Endometrial microvascular endothelial cells (primary cell): ENCODE data around the gene CRKL. TPM values are rescaled to one million over a fixed set of nuclear protein-coding genes. Genes with fewer than 3 reads are reported as not detected.
"Not testable (repeated sequence)": the region's sequence is repeated elsewhere in the genome, so short reads cannot be mapped to it uniquely, and the experiment has no call there.

Source experiments
- in situ Hi-C: cut with HindIII; loops from 2 replicates; pipeline ENCODE4 v1.10.0; 2017; ENCODE audit warnings: low sequenced_read_pairs, low pct_unique_long_range_greater_than_20kb; ENCODE audit errors: inconsistent ontology term
- total RNA-seq: library from RNA; depleted of rRNA; stranded (reverse); fragments of >200 nt; gene quantifications from one replicate; pipeline ENCODE4 v1.2.3, GENCODE V29; 2015; ENCODE audit errors: inconsistent ontology term

The CRKL gene
- total RNA-seq, 1 donor from 2014 or later = 55.8 TPM

DNA sequence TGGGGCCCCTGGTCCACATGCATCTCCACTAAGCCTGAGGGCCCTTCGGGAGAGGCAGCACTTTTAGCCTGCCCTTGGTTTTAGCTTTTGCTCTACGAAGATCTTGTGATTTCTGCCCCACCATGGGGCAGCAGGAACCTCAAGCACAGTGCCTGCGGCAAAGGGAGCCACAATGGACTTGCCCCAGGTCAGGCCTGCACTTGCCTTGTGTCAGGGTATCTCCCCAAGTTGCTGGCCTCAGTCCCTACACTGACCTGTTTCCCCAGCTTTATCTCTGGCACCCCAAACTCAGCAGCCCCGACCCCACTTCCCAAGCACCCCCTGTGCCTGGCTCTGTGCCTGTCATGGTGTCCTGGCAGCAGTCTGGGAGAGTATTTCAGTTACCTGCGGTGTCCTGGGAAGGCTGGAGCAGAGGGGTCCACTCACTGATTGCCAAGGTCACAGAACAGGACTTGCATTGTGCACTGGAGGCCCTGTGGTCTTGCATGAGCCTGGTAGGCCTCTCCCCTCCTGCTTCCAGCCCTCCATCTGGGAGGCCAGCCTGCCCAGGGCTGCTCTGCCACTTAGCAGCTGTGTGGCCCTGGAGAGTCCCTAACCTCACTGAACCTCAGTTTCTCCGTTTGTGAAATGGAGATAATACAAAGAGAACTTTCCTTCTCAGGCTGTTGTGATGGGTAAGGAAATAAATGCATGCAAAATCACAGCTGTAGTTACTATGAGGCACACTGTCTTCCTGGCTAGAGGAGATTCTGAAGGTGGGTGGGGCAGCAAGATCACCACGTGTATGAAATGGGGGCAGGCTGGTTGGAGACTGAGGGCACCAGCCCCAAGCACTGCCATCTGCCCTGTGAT lies 46.2 kb downstream of the CRKL start:
- in situ Hi-C loops = no loop called here

DNA sequence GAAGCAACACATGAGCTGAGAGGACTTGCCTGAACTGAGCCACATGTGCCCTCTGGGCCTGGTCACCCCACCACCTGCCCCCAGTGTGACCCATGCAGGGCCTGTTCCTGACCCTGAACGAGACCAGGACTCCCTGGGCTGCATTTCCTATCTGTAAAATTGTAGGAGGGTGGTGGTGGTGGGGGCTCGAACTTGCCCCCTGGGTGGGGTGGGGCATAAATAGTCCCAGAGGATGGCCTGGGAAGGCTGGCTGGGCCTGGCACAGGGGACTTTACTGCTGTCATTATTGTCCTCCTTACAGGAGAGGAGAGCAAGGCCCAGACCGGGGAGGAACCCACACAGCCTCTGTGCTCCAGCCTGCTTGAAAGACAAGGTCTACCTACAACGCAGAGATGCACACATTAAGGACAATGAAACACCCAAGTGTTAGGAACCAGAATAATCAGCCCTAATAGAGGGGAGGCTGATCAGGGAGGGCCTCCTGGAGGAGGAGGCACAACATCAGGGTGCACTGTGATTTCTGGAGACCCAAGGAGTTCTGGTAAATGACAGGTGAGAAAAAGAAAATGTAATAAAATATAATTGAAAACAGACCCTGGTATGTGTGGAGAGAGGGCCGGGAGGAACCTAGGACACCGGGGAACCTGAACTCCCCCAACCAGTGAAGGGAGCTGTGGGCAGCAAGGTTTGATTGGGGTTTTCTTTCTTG lies 47.0 kb downstream of the CRKL start:
- in situ Hi-C loops = no loop called here

DNA sequence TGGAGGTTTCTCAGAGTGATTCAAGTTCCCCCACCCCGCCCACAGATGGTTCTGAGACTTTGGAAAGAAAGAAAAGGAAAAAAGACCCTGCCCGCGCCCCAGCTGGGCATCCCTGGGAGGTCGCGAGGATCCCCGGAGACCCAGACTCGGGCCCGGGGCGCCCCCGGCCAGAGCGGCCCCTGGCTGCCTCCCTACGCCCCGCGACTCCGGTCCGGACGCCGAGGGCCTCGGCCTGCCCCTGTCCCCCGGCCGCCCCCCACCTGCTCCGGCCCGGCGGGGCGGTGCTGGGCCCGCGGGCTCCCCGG lies 47.5 kb downstream of the CRKL start:
- in situ Hi-C loops = no loop called here

- in situ Hi-C loops = no loop called here
Observed at GRCh38 chr22:20965104-20965887, 48.1 kb downstream of the CRKL start.

GRCh38 chr22:20965888-20966855 lies 49.0 kb downstream of the CRKL start:
- in situ Hi-C loops = no loop called here

DNA sequence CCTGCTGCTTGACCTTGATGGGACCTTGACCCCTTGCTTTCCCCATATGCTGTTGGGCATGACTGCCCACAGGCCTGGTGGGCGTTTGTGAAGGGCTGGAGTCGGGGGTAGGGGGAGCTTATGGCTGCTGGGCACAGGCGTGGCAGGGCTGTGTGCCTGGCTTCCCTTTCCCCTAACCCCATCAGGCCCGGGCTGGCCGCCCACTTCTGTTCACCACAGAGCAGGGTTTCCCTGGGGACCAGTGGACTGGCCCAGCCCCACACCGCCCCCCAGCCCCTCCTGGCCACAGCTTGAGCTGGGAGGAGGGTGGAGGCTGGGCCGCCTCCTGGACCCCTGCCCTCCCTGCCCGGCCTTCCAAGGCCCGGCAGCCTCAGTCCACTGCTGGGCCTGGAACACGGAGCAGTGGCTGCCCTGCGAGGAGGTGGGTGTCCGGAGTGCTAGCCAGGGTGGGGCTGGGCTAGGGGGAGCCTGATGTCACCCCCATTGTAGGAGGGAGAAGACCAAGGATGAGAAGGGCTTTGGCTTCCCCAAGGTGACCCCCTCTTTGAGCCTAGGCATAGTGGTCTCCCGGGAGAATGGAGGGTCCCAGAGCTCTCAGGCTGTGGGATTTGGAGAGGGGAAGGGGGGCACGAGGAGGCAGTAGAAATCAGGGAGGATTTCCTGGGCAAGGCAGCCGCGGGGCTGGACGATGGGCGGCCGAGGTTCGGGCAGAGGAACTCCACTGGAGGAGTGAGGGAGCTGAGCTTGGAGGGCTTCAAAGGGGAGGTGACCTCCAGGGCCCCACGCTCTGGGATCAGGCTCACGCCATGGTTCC lies 49.9 kb downstream of the CRKL start, which contains the start of gene AIFM3:
Gene AIFM3, plus strand, starts transcription at position 373 of the 814 bp plus-strand sequence. CDS start 690 bp downstream, outside the sequence.
- in situ Hi-C loops = no loop called here

GRCh38 chr22:20967697-20968211 lies 50.5 kb downstream of the CRKL start:
- in situ Hi-C loops = no loop called here

- in situ Hi-C loops = no loop called here
Observed at GRCh38 chr22:20968281-20968977, 51.2 kb downstream of the CRKL start.

- in situ Hi-C loops = no loop called here
Observed at GRCh38 chr22:20970939-20971657, 53.9 kb downstream of the CRKL start.

GRCh38 chr22:20972014-20972694 lies 54.9 kb downstream of the CRKL start:
- in situ Hi-C loops = not testable (repeated sequence)

DNA sequence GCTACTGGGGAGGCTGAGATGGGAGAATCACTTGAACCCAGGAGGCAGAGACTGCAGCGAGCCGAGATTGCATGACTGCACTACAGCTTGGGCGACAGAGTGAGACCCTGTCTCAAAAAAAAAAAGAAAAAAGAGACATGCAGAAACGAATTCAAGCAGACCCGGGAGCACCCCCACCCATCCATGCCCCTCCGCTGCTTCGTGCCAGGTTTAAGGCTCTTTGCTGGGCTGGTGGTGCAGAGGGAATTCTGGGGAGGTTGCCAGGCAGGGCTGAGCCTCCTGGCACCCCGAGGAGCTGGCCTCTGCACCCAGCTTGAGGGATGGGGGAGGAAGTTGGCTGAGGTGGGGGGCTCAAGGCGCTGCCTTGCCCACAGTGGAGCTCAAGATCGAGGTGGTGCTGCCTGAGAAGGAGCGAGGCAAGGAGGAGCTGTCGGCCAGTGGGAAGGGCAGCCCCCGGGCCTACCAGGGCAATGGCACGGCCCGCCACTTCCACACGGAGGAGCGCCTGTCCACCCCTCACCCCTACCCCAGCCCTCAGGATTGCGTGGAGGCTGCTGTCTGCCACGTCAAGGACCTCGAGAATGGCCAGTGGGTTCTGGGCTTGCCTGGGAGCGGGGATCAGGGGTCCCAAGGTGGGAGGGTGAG lies 55.8 kb downstream of the CRKL start:
- in situ Hi-C loops = no loop called here

DNA sequence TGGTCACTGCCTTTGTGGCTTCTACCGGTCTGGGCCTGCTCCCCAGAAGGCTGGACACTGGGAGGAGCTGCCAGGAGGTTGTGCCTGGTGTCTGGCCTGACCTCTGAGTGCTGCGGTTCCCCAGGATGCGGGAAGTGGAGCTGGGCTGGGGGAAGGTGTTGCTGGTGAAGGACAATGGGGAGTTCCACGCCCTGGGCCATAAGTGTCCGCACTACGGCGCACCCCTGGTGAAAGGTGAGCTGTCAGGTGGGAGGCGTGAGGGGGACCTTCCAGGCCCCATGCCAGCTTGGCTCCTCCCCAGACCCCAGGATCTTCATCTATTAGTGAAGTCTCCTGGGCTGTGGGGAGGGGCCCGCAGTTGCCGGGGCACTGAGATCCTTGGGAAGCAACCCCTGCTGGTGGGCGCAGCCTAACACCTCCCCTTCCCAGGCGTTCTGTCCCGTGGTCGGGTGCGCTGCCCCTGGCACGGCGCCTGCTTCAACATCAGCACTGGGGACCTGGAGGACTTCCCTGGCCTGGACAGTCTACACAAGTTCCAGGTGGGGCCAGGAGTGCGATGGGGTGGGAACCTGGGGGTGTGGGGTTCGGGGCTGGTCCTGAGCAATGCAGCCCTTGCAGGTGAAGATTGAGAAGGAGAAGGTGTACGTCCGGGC lies 56.6 kb downstream of the CRKL start:
- in situ Hi-C loops = no loop called here

DNA sequence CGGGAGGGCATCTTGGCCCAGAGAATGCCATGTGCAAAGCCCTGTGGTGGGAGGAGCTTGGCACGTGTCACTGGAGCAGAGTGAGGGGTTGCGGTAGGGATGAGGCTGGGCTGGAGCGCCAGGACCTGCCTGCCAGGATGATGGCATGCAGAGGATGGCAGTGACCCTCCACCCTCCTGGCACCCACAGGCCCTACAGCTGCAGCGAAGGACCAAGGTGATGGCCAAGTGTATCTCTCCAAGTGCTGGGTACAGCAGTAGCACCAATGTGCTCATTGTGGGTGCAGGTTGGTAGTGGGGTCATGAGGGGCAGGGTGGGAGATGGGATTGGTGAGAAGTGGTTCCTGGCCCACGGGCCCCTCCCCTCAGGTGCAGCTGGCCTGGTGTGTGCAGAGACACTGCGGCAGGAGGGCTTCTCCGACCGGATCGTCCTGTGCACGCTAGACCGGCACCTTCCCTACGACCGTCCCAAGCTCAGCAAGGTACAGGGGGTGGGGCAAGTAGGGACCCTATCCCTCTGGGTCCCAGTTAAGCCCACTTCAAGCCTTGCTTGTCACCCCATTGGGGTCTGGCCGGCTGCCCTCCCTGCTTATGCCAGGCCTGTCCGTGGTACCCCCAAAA lies 57.2 kb downstream of the CRKL start:
- in situ Hi-C loops = no loop called here

DNA sequence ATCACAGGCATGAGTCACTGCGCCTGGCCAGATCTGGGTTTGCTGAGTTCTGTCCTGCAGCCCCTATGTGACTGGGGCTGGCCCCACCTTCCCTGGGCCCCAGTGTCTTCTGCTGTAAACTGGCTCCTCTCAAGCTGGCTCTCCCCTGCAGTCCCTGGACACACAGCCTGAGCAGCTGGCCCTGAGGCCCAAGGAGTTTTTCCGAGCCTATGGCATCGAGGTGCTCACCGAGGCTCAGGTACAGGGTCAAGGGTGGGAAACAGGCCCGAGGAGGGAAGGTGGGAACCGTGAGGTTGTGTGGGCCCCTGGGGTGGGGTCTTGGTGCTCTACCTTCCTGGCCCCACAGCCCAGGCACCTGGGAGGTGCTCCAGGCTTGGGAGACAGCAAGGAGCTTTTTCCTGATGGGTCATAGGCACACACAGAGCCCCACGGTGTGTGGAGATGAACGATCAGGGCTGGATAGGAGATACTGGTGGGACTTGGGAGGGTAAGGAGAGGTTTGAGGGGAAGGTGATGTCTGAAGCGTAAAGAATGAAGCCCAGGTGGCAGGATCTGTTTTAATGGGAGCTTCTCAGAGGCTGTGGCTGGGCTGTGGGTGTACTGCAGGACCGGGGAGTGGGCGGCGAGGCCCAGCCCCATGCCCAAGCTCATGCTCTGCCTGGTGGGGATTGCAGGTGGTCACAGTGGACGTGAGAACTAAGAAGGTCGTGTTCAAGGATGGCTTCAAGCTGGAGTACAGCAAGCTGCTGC lies 58.5 kb downstream of the CRKL start:
- in situ Hi-C loops = no loop called here
